HG03575 (cell line): ENCODE results near the gene UBE2Q2.

Source experiments
- ATAC-seq: cut with Tn5 transposase; IDR thresholded peaks from one replicate; pipeline ENCODE4 v1.9.1; 2021; ENCODE audit not compliant: unreplicated experiment, insufficient number of reproducible peaks, low FRiP score; ENCODE audit errors: extremely low read depth

UBE2Q2 gene

DNA sequence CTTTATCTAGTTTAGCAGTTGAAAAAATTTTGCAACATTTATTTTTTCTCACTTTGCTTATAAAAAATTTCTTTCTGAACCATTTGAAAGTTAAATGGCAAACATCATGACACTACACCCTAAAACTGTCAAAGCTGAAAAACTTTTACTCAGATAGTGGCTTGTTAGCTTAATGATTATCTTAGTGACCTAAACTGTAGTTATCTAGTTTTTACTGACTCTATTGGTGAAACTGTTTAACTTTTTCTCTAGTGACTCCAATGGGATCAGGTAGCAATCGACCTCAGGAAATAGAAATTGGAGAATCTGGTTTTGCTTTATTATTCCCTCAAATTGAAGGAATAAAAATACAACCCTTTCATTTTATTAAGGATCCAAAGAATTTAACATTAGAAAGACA, 73.7 kb downstream of the UBE2Q2 start:
- no peak for ATAC-seq

- no peak for ATAC-seq
Observed at GRCh38 chr15:75918135-75918534, 74.9 kb downstream of the UBE2Q2 start.

- ATAC-seq: no peak
Observed at GRCh38 chr15:75920079-75920478, 76.8 kb downstream of the UBE2Q2 start.

DNA sequence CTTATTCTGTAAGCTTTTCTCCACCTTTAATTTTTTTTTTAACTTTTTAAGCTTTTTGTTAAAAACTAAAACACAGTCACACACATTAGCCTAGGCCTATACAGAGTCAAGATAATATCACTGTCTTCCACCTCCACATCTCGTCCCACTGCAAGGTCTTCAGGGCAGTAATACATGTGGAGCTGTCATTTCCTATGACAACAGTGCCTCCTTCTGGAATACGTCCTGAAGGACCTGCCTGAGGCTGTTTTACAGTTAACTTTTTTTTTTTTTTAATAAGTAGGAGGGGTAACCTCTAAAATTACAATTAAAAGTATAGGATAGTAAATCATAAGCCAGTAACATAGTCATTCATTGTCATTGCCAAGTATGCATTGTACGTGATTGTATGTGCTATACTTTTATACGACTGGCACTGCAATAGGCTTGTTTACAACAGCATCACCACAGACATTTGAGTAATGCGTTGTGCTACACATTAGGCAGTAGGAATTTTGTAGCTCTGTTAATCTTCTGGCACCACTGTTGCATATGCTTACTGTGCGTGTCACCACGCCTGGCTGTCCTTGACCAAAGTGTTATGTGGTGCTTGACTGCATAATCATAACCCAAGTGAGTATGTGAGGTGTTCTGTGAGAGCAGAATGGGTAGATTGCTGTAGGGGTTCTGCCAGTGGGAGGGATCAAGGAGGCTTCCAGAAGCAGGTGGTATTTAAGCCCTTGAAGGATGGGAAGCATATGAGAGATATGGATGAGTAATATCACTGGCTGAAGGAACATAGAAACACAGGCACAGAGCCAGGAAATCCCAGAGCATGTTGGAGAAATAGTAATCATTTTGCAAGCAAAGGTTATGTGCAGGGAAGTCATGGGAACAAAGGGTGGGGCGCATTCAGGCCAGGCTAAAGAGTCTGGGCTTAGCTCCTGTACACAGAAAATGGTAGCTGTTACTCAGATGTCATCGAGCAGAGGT, 78.8 kb downstream of the UBE2Q2 start:
- no peak for ATAC-seq

GRCh38 chr15:75923756-75924155, 80.5 kb downstream of the UBE2Q2 start:
- no peak for ATAC-seq

DNA sequence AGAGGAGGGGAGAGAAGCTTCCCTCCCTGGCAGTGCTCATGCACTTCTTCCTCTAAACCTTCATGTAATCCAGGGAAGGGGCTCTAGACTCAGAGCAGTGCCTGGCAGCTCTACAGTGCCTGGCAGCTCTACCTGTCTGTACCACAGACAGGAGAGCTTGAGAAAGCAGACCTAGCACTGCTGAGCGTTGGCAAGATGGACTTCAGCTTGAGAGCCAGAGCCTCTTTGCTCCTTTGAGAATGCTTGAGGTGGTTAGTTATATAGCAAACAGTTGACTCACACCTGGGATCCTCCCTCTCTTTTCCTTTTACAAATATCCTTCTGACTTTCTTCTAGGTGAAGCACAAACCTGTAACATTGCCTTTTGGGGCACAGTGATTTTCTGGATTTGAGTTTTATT, 81.3 kb downstream of the UBE2Q2 start:
- ATAC-seq: no peak

DNA sequence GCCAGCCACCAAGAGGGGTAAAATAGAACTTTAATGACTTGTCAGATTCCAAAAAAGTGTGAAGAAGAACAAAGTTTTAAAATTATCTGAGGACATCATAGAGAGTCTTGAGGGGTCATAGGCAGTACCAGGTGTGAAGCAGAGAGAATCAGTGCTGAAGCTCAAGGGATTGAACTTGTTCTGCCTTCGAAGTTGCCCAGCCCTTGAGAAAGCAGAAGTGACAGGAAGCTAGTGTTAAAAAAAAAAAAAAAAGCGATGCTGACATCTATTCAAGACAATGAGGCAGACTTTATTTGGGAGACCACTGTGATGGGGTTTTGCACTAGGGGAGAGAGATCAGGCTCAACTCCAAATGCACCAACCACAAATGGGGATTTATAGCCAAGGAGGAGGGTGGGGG, 82.2 kb downstream of the UBE2Q2 start:
- no peak for ATAC-seq

DNA sequence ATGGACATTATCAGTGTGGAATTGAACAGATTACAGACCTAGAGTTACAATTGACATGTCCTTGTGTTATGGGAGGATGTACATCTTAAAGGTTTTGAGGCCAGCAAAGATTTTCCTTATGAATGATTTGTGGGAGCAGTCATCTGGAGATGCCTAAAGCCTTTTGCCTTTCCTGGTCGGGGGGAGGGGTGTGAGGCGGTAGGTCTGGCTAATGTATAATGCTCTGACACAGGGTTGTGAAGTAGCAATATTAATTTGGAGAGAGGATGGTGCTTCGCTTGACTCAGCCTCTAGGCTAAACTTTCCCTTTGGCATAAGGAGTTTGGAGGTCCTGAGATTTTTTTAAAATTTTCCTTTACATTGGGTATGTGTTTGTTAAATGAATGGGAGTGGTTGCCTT, 83.7 kb downstream of the UBE2Q2 start:
- no peak for ATAC-seq

GRCh38 chr15:75927601-75928000, 84.4 kb downstream of the UBE2Q2 start:
- no peak for ATAC-seq

DNA sequence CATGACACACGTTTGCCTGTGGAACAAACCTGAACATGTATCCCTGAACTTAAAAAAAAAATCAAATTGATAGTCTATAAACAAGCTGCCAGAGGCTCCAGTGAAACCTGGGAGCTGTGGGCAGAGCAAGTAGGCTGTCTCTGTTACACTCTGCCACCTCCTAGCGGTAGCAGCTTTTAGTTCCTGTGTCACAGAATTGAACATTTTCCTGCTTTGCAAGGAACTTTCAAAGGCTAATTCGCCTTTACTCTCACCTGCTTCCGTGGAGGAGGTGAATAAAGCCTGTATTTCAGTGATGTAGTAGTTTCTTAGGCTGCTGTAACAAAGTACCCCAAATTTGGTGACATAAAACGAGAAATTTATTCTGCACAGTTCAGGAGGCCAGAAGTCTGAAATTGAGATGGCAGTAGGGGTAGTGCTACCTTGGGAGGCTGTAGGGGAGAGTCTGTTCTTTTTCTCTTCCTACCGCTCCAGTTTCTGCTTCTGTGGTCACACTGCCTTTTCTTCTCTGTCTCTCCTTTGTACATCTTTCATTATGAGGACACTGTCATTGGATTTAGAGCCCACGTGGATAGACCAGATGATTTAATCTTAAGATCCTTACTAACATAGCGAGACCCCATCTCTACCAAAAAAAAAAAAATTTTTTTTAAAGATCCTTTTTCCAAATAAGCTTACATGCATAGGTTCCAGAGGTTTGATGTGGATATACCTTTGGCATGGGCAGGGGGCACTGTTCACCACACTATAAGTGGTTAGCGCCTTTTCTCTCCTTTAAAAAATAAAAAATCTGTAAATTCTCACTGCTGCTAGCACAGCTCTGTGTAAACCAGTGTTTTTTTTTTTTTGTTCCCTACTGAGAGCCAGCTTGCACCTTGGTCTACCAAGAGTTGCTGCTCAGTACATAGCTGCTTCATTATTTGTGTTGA, 85.7 kb downstream of the UBE2Q2 start:
- no peak for ATAC-seq

GRCh38 chr15:75929799-75930565, 86.7 kb downstream of the UBE2Q2 start:
- no peak for ATAC-seq

DNA sequence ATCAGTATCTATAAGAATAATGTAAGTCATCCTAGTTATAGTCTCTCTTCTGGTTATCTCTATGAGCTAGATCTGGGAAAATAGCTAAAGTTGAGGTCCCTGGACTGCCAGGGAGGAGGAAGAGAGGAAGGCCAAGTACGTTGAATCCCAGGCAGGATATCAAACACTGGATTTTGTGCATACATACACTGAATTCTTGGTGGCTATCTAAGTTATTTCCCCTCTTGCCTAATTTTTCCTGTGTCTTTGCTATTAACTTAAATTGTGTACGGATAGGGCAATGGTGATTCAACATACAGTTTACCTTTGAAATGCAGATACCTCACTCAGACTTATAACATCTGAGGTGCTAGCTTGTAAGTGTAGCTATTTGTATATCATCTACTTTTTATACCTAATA, 87.6 kb downstream of the UBE2Q2 start:
- ATAC-seq: no peak

DNA sequence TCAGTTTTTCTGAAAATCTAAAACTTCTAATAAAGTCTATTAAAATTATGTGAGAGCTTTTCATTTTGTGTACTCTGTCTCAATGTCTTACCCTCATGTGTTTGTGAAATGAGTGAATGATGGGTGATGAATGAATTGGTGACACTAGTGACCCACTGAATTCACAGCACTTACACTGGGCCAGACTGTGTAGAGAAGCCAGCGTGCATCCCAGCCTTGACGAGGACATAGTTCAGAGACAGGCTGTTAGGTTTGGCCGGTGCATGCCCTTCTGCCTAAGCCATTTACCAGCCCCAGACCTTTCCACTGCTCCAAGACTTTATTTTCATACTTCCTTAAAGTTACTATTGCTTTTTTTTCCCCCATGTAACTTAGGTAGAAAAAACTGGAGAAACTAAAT, 99.2 kb downstream of the UBE2Q2 start:
- no peak for ATAC-seq

- ATAC-seq: no peak
Observed at GRCh38 chr15:75943246-75943645, 100.0 kb downstream of the UBE2Q2 start.

GRCh38 chr15:75943713-75944215, 100.5 kb downstream of the UBE2Q2 start:
- no peak for ATAC-seq

GRCh38 chr15:75945953-75946352, 102.7 kb downstream of the UBE2Q2 start:
- no peak for ATAC-seq

DNA sequence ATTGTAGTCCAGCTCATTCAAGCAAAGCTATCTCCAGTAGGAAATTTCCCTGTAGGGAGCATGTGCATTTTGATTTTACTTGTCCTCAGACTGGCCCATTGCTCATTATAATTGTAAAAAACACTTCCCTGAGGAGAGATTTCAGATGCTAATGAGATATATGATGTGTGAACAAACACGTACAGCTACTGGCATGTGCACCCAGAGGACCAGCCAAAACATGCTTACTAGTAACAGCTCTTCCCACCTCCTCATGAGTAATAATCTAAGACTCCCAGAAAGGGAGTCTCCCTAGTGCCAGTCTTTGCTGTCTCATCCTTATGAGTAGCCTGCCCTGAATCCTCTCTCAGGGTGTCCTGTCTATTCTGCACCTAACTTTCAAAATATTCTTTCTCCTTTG, 103.8 kb downstream of the UBE2Q2 start:
- ATAC-seq: no peak

DNA sequence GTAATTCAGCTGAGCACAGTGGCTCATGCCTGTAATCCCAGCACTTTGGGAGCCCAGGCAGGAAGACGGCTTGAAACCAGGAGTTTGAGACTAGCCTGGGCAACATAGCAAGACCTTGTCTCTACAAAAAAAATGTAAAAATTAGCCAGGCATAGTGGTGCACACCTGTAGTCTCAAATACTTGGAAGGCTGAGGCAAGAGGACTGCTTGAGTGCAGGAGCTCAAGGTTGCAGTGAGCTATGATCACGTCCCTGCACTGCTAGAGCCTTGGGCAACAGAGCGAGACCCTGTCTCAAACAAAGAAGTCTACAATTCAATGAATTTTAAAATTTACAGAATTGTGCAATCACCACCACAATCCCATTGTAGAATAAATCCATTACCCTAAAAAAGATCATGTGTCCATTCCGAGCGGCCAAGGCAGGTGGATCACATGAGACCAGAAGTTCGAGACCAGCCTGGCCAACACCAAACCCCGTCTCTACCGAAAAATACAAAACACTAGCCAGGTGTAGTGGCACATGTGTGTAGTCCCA, 105.6 kb downstream of the UBE2Q2 start:
- ATAC-seq: no peak
